ENCODE measurements around the gene UBE2D3. TPM values are rescaled to one million over a fixed set of nuclear protein-coding genes. Genes with fewer than 3 reads are reported as not detected.

The UBE2D3 gene
- polyA plus RNA-seq, 2 of the 4 experiments (the other 2 are of a cell fraction): 186 to 338 TPM

DNA sequence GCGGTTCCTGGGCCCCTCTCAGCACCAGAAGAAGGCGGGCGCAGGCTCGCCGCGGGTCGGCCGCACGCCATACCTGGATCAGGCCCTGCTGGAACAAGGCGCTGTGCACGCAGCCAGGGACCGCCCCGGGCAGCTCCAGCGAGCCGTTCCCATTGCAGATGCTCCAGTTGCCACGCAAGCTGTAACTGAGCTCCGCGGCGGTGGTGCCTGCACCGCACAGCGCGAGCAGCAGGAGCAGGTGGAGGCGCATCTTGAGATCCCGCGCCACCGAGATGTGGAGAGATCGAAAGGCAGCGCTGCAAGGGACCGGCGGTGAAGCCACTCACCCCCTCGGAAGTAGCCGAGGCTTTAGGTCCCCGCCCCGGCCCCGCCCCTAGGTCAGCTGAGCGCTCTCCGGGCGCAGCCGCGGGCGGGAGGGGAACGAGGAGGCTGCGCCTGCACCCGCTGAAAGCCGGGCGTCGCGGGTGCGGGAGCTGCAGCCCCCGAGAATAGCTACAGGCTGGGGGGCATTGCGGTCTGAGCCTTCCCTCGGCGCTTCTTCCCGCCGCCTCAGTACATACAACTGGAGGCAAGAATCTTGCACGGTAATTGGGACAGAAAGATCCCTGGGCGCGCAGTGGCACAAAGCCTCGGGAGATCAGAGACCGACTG, 66.6 kb downstream of the UBE2D3 start, which contains the start of gene MANBA (continued):
- TF ChIP-seq, protein P1, sequence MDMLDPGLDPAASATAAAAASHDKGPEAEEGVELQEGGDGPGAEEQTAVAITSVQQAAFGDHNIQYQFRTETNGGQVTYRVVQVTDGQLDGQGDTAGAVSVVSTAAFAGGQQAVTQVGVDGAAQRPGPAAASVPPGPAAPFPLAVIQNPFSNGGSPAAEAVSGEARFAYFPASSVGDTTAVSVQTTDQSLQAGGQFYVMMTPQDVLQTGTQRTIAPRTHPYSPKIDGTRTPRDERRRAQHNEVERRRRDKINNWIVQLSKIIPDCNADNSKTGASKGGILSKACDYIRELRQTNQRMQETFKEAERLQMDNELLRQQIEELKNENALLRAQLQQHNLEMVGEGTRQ (IDR thresholded peaks at IDR 0.05): peak; percentile 45; the same call in 1 of the 2 replicates
- TF ChIP-seq, protein P2, sequence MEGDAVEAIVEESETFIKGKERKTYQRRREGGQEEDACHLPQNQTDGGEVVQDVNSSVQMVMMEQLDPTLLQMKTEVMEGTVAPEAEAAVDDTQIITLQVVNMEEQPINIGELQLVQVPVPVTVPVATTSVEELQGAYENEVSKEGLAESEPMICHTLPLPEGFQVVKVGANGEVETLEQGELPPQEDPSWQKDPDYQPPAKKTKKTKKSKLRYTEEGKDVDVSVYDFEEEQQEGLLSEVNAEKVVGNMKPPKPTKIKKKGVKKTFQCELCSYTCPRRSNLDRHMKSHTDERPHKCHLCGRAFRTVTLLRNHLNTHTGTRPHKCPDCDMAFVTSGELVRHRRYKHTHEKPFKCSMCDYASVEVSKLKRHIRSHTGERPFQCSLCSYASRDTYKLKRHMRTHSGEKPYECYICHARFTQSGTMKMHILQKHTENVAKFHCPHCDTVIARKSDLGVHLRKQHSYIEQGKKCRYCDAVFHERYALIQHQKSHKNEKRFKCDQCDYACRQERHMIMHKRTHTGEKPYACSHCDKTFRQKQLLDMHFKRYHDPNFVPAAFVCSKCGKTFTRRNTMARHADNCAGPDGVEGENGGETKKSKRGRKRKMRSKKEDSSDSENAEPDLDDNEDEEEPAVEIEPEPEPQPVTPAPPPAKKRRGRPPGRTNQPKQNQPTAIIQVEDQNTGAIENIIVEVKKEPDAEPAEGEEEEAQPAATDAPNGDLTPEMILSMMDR (IDR thresholded peaks at IDR 0.05): no peak
- no peak for TF ChIP-seq KDM5A (IDR thresholded peaks at IDR 0.05)
- TF ChIP-seq, protein P3, sequence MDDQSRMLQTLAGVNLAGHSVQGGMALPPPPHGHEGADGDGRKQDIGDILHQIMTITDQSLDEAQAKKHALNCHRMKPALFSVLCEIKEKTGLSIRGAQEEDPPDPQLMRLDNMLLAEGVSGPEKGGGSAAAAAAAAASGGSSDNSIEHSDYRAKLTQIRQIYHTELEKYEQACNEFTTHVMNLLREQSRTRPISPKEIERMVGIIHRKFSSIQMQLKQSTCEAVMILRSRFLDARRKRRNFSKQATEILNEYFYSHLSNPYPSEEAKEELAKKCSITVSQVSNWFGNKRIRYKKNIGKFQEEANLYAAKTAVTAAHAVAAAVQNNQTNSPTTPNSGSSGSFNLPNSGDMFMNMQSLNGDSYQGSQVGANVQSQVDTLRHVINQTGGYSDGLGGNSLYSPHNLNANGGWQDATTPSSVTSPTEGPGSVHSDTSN (IDR thresholded peaks at IDR 0.05): no peak
- TF ChIP-seq ZNF302 (CRISPR knock-in tag; IDR thresholded peaks at IDR 0.05): no peak
- no peak for TF ChIP-seq HDAC2 (IDR thresholded peaks at IDR 0.05)
- no peak for TF ChIP-seq PHF8 (IDR thresholded peaks at IDR 0.05; ENCODE audit: borderline replicate concordance, low read depth)
- TF ChIP-seq BHLHE40 (IDR thresholded peaks at IDR 0.05; ENCODE audit: low read depth, low read length): no peak
- TF ChIP-seq POLR2AphosphoS2 (conservative IDR thresholded peaks at IDR 0.05; ENCODE audit: low read length): no peak
- TF ChIP-seq JUN (IDR thresholded peaks at IDR 0.05): peak; percentile 46 to 53; a peak in 2 of 5 replicates
- TF ChIP-seq RAD21 (conservative IDR thresholded peaks at IDR 0.05 in 1 of 2, IDR thresholded peaks at IDR 0.05 in 1 of 2): peak in 1 of 2 experiments; percentile 20; a peak in 1 of 5 replicates

DNA sequence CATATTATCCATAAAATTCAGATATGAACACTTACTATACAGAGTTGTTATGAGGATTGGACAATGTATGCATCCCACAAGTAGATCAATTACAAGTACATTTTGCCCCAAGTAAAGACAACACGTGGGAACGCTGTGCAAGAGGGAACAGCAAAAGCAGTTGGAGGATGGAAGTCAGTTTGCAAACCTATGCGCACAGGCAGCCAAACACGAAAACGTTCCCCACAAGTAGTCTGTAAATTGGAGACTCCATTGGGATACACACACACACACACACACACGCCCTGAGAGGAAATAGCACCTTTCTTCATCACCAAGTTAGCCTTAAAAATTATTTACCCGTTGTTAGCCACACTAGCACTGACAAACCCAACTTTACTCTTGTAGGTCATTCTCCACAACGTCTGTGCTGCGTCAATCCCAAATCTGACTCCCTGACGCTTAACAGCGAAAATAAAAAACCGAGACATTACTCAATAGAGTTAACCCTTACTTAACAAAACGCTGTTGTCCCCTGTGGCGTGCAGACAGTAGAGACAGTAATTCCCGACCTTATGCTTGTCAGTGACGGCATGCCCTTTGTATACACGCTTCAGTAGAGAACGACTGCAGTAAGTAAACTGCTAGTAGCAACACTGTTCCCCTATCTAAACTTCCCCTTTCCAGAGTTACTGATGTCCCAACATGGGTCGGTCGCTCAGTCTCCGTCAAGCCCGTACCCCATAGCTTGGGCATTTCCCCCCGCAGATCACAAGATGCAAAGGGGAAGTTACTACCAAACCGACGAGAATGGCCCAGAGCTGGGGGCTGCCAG, 67.3 kb downstream of the UBE2D3 start:
- no peaks in the 10 kb centered on the region for H3K9me3 ChIP-seq
- TF ChIP-seq FOXS1 (CRISPR knock-in tag; IDR thresholded peaks at IDR 0.05) (no peak), CHD2 (IDR thresholded peaks at IDR 0.05; ENCODE audit: low read length, partially characterized antibody) (no peak), HOXB5 (CRISPR knock-in tag; IDR thresholded peaks at IDR 0.05) (no peak), RCOR1 (IDR thresholded peaks at IDR 0.05; ENCODE audit: low read depth, low read length) (no peak), NR3C1 (IDR thresholded peaks at IDR 0.05) (no peak), CBX8 (IDR thresholded peaks at IDR 0.05) (no peak), HOXB13 (CRISPR knock-in tag; IDR thresholded peaks at IDR 0.05; ENCODE audit: low read depth) (no peak), ESRRA (IDR thresholded peaks at IDR 0.05; ENCODE audit: borderline replicate concordance, low read length) (no peak), EHMT2 (IDR thresholded peaks at IDR 0.05; ENCODE audit: low read depth) (no peak), SMC3 (IDR thresholded peaks at IDR 0.05) (no peak), FOSB (CRISPR knock-in tag; IDR thresholded peaks at IDR 0.05) (no peak), JUNB (IDR thresholded peaks at IDR 0.05) (no peak), POLR2A (IDR thresholded peaks at IDR 0.05; ENCODE audit: low read length) (no peak), EHF (CRISPR knock-in tag; IDR thresholded peaks at IDR 0.05) (no peak), CEBPB (IDR thresholded peaks at IDR 0.05) (no peak; a peak in 1 of 4 replicates)
- TF ChIP-seq, protein P4, sequence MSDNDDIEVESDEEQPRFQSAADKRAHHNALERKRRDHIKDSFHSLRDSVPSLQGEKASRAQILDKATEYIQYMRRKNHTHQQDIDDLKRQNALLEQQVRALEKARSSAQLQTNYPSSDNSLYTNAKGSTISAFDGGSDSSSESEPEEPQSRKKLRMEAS (IDR thresholded peaks at IDR 0.05): no peak
- WGBS (ENCODE audit: missing lambda C conversion rate): 7% methylated on average over 23 of the region's 25 CpGs
- peak; percentile 21 to 25 for DNase-seq (ENCODE audit: low read depth in 1 of 2, low spot score in 1 of 2)
- peak overlapping the region; percentile 82 to 87 for H3K27ac ChIP-seq
- peak; percentile 44 to 56 for ATAC-seq
- peak overlapping the region; percentile 57 for H3K4me3 ChIP-seq
- CTCF ChIA-PET: interaction anchor here (0.7 to 1.7 kb wide), 3 partner anchors 15 to 139 kb away, joined by 3 to 5 read pairs (median 4); no protein-coding TSS in a partner anchor
- POLR2A ChIA-PET: interaction anchor here (0.6 to 1.7 kb wide), 6 partner anchors 14 to 139 kb away, joined by 3 to 22 read pairs (median 6); partner anchors contain the start of gene UBE2D3
- peaks cover 14% of the 10 kb centered on the region; the same call in 2 of the 3 replicates for H3K4me1 ChIP-seq
- no peak for FAIRE-seq
- peak overlapping the region; percentile 94 for H3K4me2 ChIP-seq

Data from A549 (cell line).